ENCODE results near the gene HRNR.
"Not testable (repeated sequence)": the region's sequence is repeated elsewhere in the genome, so short reads cannot be mapped to it uniquely, and the experiment has no call there.

HRNR gene

DNA sequence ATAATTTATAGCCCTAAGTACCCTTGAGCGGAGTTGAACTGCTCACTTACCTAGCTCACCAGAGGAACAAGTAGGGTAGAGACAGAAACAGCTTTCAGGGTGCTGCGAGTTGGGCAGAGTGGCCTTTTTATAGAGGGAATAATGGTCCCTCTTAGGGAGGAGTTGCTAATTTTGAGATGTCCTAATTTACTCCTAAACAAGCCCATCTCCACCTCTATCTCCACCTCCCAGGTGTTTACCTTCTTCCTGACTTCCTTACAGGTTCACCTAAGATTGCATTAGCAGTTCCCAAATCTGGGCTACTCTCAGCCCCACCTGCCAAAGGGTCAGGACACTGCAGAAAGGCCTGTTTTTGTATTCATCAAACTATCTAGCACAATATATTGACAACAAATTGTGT is at the start of gene HRNR:
HRNR (minus strand) TSS at position 101 of the 400 bp plus-strand sequence. CDS start 940 bp downstream, outside the sequence.
- no peak within 1 kb of the TSS for H3K4me3 Mint-ChIP-seq
- no peak within 1 kb of the TSS for H3K27ac Mint-ChIP-seq
- no peaks in the 10 kb centered on the region for H3K9me3 Mint-ChIP-seq (ENCODE audit: low read depth)
- H3K27me3 Mint-ChIP-seq = no peaks in the 10 kb centered on the region
- H3K4me1 Mint-ChIP-seq (ENCODE audit: low read depth) = no peaks in the 10 kb centered on the region
- no peaks in the 10 kb centered on the region for H3K36me3 Mint-ChIP-seq

DNA sequence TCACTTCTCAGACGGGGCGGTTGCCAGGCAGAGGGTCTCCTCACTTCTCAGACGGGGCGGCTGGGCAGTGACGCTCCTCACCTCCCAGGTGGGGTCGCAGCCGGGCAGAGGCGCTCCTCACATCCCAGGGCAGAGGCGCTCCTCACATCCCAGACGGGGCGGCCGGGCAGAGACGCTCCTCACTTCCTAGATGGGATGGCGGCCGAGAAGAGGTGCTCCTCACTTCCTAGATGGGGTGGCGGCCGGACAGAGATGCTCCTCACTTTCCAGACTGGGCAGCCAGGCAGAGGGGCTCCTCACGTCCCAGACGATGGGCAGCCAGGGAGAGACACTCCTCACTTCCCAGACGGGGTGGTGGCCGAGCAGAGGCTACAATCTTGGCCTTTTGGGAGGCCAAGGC is 32.4 kb upstream of the HRNR start:
- not testable (repeated sequence) for H3K4me3 Mint-ChIP-seq; H3K27ac Mint-ChIP-seq; H3K9me3 Mint-ChIP-seq (ENCODE audit: low read depth); H3K27me3 Mint-ChIP-seq; H3K4me1 Mint-ChIP-seq (ENCODE audit: low read depth)
- H3K36me3 Mint-ChIP-seq = peaks cover 11% of the 10 kb centered on the region

DNA sequence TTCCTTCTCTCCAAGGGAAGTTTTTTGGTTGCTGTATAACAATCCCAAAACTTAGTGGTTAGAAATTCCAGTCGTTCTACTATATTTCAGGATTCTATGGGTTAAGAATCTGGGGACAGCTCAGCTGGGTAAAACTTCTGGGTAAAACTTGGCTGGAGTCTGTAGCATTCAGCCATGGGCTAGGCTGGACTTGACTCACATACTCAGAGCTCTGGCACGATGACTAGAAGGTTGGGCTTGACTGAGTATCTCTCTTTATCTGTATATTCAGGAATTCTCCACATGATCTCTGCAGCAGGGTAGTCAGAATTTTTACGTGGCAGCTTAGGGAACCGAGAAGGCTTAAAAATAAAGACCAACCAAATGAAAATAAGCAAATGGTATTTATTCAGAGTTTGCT is 28.2 kb upstream of the HRNR start:
- Mint-ChIP-seq H3K36me3 (no peaks in the 10 kb centered on the region), H3K27ac (no peak overlapping the region), H3K4me3 (no peak overlapping the region), H3K27me3 (no peaks in the 10 kb centered on the region), H3K9me3 (ENCODE audit: low read depth) (no peaks in the 10 kb centered on the region), H3K4me1 (ENCODE audit: low read depth) (no peaks in the 10 kb centered on the region)

DNA sequence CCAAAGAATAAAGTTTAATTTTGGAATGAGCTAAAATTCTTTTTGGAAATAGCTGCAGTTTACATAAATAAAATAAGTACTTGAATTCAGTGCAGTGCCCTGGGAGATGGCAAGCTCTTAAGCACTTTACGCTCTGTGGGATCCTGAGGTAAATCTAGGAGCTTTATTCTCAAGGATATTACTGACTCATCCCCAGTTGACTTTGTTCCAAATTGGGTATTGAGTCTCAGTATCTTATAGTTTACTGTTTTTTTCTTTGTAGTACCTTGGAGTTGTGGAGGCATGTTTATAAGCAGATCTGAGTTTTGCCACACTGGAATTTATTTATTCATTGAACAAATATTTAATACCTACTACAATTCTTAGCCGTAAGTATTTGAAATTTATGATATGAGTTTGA is 27.4 kb upstream of the HRNR start:
- H3K9me3 Mint-ChIP-seq (ENCODE audit: low read depth) = no peaks in the 10 kb centered on the region
- H3K27me3 Mint-ChIP-seq = no peaks in the 10 kb centered on the region
- H3K4me3 Mint-ChIP-seq = no peak overlapping the region
- H3K4me1 Mint-ChIP-seq (ENCODE audit: low read depth) = no peaks in the 10 kb centered on the region
- no peaks in the 10 kb centered on the region for H3K36me3 Mint-ChIP-seq
- no peak overlapping the region for H3K27ac Mint-ChIP-seq

DNA sequence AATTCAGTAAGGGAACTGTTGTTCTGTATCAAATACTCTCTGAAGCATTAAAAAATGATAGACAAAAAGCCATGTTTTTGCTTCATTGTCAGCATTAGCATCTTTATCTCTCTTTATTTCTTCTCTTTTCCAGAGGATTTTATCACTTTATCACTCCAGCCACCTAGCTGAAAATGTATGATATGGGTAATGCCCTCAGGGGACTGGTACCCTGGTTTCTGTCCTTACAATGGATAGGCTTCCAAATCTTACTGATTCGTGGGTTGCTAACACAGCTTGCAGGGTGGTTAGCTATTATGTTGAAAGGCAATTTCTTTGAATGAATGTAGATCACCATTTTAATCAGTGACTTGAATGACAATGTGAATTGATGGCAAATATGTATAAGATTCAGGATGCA is 23.3 kb upstream of the HRNR start:
- Mint-ChIP-seq H3K36me3 (no peaks in the 10 kb centered on the region), H3K9me3 (ENCODE audit: low read depth) (no peaks in the 10 kb centered on the region), H3K4me1 (ENCODE audit: low read depth) (no peaks in the 10 kb centered on the region)

DNA sequence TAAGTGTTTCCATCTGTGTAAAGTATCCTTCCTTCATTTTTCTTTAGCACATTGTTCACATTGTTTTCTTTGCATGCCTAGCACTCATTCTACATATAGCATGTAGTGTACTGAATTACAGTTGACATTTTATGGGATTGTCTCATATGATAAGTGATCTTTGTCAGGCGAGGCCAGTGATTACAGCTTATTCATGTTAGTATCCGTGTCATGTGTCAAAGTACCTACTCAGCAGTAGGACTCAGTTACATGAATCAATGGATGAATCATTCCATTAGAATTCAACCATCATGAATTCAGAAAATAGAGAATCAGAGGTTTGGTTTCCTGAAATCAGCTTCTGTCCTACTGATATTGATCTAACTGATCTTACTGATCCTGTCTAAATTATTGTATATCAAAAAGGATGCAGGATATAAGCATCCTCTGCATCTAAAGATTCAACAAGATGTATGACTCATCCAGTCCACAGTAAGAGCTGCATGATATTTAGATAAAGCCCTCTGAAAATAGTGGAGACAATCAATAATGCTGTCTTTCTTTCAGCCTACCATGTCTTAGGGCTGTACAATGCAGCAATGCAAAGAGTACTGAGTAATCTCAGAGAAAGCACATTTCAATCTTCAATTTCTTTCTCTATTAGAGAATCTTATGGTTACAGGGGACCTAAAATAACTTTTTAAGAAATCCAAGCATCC is 20.7 kb upstream of the HRNR start:
- H3K27me3 Mint-ChIP-seq = peaks cover 9% of the 10 kb centered on the region
- H3K4me1 Mint-ChIP-seq (ENCODE audit: low read depth) = no peaks in the 10 kb centered on the region
- no peak overlapping the region for H3K4me3 Mint-ChIP-seq
- H3K27ac Mint-ChIP-seq = no peak overlapping the region
- H3K36me3 Mint-ChIP-seq = peaks cover 7% of the 10 kb centered on the region
- H3K9me3 Mint-ChIP-seq (ENCODE audit: low read depth) = no peaks in the 10 kb centered on the region

More for the DNA sequence above, 23.3 kb upstream of the HRNR start:
- Mint-ChIP-seq H3K27me3 (peaks cover 4% of the 10 kb centered on the region), H3K27ac (no peak overlapping the region), H3K4me3 (no peak overlapping the region)

DNA sequence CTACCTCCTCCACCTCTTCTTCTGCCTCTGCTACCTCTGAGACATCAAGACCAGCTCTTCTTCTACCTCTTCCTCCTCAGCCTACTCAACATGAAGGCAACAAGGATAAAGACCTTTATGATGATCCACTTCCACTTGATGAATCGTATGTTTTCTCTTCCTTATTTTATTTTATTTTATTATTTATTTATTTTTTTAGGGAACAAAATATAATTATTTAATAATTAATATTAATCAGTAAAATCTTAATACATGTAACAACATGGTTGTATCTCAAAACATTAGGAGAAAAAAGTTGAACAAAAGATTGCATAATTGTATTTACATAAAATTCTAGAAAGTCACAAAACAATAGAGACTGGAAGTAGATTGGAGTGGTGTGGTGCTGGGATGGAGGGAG is 13.1 kb upstream of the HRNR start:
- H3K27ac Mint-ChIP-seq = no peak overlapping the region
- no peaks in the 10 kb centered on the region for H3K4me1 Mint-ChIP-seq (ENCODE audit: low read depth)
- peaks cover 7% of the 10 kb centered on the region for H3K27me3 Mint-ChIP-seq
- no peaks in the 10 kb centered on the region for H3K9me3 Mint-ChIP-seq (ENCODE audit: low read depth)
- H3K36me3 Mint-ChIP-seq = peaks cover 12% of the 10 kb centered on the region
- H3K4me3 Mint-ChIP-seq = no peak overlapping the region

DNA sequence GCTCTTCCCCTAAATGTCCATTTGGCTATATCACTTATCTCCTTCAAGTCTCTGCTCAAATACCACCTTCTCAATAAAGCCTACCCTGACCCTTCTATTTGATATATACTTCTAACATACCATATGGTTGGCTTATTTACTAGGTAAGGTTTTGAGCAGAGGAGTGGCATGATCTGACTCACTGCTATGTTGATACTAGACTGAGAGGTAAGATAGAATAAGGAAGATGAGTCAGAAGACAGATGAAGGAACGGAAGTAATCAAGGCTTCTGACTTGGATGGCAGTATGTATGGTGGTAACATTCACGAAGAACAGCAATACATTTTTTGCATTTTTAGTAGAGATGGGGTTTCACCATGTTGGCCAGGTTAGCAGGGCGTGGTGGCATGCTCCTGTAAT is 4.8 kb upstream of the HRNR start:
- Mint-ChIP-seq H3K27me3 (no peaks in the 10 kb centered on the region), H3K9me3 (ENCODE audit: low read depth) (no peaks in the 10 kb centered on the region), H3K4me3 (no peak overlapping the region)

DNA sequence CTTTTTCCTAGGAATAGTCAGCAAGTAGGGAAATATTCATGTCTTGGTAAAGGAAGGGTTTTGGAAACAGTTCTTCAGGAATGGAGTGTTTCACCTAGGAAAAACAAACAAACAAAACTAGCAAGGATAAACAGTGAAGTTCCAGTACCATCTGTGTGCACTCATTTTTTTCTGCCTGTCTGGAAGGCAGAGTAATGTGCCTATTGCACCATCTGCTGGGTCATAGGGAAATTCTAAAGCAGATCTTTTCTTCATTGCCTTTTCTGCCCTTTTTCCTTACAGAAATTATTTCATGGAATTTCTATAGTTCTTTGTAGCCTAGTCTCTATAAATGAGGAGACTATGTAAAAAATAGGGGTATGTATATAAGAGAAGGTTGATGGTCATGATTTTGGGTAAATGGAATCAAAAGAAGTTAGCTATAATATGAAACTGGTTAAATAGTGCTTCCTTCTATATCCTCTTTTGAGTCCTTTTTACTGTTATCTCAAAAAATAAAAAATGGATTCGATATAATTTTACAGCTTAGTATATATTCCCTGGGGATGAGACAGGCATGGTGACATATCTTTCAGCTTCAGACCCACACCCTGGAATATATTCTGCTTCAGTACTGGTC is 3.4 kb upstream of the HRNR start:
- Mint-ChIP-seq H3K4me3 (no peak overlapping the region), H3K27ac (no peak overlapping the region), H3K4me1 (ENCODE audit: low read depth) (no peaks in the 10 kb centered on the region), H3K9me3 (ENCODE audit: low read depth) (no peaks in the 10 kb centered on the region), H3K36me3 (no peaks in the 10 kb centered on the region), H3K27me3 (no peaks in the 10 kb centered on the region)

More for the DNA sequence above, 4.8 kb upstream of the HRNR start:
- H3K27ac Mint-ChIP-seq = no peak overlapping the region
- no peaks in the 10 kb centered on the region for H3K36me3 Mint-ChIP-seq
- no peaks in the 10 kb centered on the region for H3K4me1 Mint-ChIP-seq (ENCODE audit: low read depth)

DNA sequence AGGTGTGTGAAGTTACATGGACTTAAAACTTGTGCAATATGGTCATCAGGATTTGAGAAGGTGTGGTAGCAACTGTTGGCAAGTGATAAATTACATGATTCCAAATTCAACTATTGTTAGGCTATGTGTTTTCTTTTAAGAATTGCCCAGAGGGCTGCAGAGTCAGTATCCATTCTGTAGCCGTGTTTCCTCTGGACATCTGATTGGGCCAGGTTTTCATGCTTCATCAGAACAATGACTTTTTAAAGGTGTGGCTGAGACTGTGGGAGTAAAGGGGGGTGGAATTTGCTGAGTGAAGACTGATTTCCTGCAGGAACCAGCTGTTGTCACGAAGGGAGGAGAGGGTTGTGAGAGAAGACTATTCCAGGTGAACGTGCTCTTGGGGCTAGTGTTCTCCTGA is 1.7 kb upstream of the HRNR start:
- Mint-ChIP-seq H3K4me1 (ENCODE audit: low read depth) (no peaks in the 10 kb centered on the region), H3K27ac (no peak overlapping the region), H3K36me3 (no peaks in the 10 kb centered on the region), H3K4me3 (no peak overlapping the region), H3K27me3 (no peaks in the 10 kb centered on the region), H3K9me3 (ENCODE audit: low read depth) (no peaks in the 10 kb centered on the region)

DNA sequence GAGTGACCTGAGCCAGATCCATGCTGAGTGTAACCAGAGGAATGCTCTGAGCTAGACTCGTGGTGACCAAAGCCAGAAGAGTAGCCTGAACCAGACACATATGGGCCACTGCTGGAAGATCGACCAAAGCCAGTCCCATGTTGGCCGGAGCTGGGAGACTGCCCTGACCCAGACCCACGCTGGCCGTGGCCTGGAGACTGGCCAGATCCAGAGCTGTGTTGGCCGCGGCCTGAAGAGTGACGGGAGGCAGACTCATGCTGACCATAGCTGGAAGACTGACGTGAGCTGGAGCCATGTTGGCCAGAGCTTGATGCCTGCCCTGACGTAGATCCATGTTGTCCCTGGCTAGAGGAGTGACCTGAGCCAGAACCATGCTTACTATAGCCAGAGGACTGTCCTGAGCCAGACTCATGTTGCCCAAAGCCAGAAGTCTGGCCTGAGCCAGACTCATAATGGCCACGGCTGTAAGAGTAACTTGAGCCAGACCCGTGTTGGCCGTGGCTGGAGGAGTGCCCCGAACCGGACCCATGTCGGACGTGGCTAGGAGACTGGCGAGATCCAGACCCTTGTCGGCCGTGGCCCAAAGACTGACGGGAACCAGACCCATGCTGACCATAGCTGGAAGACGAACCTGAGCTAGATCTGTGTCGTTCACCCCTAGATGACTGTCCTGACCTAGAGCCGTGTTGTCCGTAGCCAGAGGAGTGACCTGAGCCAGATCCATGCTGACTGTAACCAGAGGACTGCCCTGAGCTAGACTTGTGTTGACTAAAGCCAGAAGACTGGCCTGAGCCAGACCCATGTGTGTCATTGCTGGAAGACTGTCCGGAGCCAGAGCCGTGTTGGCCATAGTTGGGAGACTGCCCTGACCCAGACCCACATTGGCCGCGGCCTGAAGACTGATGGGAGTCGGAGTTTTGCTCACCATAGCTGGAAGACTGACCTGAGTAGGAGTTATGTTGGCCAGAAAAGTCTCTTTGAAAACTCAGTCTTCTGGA is 3.5 kb downstream of the HRNR start:
- H3K27me3 Mint-ChIP-seq = no peaks in the 10 kb centered on the region
- no peak overlapping the region for H3K4me3 Mint-ChIP-seq
- H3K36me3 Mint-ChIP-seq = no peaks in the 10 kb centered on the region
- H3K9me3 Mint-ChIP-seq (ENCODE audit: low read depth) = no peaks in the 10 kb centered on the region
- H3K27ac Mint-ChIP-seq = no peak overlapping the region
- H3K4me1 Mint-ChIP-seq (ENCODE audit: low read depth) = no peaks in the 10 kb centered on the region

DNA sequence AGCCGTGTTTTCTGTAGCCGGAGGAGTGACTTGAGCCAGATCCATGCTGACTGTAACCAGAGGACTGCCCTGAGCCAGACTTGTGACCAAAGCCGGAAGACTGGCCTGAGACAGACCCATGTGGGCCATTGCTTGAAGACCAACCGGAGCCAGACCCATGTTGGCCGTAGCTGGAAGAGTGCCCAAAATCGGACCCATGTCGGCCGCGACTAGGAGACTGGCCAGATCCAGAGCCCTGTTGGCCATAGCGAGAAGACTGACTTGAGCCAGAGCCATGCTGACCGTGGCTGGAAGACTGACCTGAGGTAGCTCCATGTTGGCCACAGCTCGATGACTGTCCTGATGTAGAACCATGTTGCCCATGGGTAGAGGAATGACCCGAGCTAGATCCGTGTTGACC is 4.6 kb downstream of the HRNR start:
- H3K36me3 Mint-ChIP-seq; H3K9me3 Mint-ChIP-seq (ENCODE audit: low read depth); H3K27ac Mint-ChIP-seq; H3K27me3 Mint-ChIP-seq; H3K4me3 Mint-ChIP-seq; H3K4me1 Mint-ChIP-seq (ENCODE audit: low read depth): not testable (repeated sequence)

DNA sequence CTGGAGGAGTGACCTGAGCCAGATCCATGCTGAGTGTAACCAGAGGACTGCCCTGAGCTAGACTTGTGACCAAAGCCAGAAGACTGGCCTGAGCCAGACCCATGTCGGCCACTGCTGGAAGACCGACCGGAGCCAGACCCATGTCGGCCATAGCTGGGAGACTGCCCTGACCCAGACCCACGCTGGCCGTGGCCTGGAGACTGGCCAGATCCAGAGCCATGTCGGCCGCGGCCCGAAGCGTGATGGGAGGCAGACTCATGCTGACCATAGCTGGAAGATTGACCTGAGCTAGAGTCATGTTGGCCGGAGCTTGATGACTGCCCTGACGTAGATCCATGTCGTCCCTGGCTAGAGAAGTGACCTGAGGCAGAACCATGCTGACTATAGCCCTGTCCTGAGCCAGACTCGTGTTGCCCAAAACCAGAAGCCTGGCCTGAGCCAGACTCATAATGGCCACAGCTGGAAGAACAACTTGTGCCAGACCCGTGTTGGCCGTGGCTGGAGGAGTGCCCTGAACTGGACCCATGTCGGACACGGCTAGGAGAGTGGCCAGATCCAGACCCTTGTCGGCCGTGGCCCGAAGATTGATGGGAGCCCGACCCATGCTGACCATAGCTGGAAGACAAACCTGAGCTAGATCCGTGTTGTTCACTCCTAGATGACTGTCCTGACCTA is 5.1 kb downstream of the HRNR start:
- H3K4me3 Mint-ChIP-seq = no peak overlapping the region
- no peaks in the 10 kb centered on the region for H3K4me1 Mint-ChIP-seq (ENCODE audit: low read depth)
- no peaks in the 10 kb centered on the region for H3K27me3 Mint-ChIP-seq
- no peak overlapping the region for H3K27ac Mint-ChIP-seq
- H3K36me3 Mint-ChIP-seq = no peaks in the 10 kb centered on the region
- no peaks in the 10 kb centered on the region for H3K9me3 Mint-ChIP-seq (ENCODE audit: low read depth)

DNA sequence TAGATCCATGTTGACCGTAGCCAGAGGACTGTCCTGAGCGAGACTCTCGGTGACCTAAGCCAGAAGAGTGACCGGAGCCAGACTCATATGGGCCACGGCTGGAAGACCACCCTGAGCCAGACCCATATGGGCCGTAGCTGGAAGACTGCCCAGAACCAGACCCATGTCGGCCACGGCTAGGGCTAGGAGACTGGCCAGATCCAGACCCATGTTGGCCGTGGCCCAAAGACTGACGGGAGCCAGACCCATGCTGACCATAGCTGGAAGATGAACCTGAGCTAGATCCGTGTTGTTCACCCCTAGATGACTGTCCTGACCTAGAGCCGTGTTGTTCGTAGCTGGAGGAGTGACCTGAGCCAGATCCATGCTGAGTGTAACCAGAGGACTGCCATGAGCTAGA is 8.4 kb downstream of the HRNR start:
- H3K4me3 Mint-ChIP-seq; H3K36me3 Mint-ChIP-seq; H3K27ac Mint-ChIP-seq; H3K27me3 Mint-ChIP-seq; H3K4me1 Mint-ChIP-seq (ENCODE audit: low read depth); H3K9me3 Mint-ChIP-seq (ENCODE audit: low read depth): not testable (repeated sequence)

DNA sequence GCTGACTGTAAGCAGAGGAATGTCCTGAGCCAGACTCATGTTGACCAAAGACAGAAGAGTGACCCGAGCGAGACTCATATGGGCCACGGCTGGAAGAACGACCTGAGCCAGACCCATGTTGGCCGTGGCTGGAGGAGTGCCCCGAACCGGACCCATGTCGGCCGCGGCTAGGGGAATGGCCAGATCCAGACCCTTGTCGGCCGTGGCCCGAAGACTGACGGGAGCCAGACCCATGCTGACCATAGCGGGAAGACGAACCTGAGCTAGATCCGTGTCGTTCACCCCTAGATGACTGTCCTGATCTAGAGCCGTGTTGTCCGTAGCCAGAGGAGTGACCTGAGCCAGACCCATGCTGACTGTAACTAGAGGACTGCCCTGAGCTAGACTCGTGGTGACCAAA is 9.1 kb downstream of the HRNR start:
- not testable (repeated sequence) for H3K27ac Mint-ChIP-seq; H3K4me1 Mint-ChIP-seq (ENCODE audit: low read depth); H3K36me3 Mint-ChIP-seq; H3K9me3 Mint-ChIP-seq (ENCODE audit: low read depth); H3K4me3 Mint-ChIP-seq; H3K27me3 Mint-ChIP-seq
